ENCODE data around the gene DNAJC22.
"Not testable (repeated sequence)": the region's sequence is repeated elsewhere in the genome, so short reads cannot be mapped to it uniquely, and the experiment has no call there.

Gene DNAJC22

DNA sequence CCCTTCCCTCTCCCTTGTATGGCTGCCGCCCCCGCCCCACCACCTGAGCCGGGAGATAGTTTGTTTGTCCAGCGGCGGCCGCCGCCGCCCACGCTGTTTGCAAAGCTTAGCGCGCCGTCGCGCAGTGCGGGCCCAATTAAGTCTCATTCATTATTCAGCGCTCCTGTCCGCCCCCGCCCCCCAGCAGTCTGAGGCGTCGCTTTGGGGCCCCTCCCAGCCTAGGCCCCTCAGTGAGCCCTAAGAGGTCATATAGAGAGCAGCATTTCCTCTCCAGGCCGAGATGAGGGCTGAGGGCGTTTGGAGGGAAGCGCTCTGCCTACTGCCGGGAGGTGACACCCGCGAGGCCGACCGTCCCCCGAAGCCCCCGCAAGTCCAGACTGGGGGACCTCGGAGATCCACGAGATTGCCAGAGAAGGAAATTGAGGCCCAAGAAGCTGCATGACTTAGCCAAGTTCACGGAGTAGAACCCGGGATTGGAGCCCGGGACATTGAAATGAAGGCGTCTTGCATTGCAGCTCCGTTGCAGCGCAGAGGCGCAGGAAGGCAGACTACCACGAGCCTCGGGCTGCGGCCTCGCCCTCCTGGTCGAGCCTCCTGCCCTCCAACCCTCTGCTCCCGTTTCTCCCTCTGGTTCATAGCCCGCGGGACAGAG, at the start of gene DNAJC22:
Gene DNAJC22, plus strand, starts transcription at position 230 of the 652 bp plus-strand sequence. CDS start 1,985 bp downstream, outside the sequence.
- DNase-seq, result no peak

DNA sequence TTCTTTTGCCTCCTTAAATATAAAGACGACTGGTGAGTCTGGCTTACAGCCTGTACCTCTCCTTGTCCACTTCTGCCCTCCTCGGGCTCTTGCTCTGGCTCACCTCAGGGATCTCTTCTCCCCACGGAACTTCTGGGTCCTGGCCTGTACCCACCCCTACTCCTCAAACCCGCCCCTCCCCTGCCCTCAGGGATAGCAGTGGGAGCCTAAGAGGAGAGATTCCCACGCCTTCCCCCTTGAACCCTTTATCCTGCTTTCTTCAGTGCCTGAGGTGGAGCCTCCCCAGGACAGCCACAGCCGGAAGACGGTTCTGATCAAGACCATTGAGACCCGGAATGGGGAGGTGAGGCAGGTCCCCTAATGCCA, 49.0 kb upstream of the DNAJC22 start:
- DNase-seq, result no peak

DNA sequence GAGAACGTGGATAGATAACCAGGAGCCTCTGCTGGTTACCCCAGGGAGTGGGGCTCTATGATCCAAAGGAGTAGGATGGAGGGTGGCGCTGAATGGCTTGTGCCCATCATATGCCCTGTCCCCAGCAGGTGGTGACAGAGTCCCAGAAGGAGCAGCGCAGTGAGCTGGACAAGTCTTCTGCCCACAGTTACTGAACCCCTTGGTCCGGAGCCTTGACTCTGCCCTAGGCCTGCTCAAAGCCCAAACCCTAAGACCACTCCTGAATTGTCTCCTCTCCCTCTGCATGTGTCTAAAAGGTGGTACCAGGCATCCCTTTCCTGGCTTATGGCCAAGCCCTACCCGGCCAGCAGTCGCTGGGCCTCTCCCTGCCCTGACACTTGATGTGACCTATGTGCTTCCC, 48.5 kb upstream of the DNAJC22 start:
- DNase-seq, result no peak

DNA sequence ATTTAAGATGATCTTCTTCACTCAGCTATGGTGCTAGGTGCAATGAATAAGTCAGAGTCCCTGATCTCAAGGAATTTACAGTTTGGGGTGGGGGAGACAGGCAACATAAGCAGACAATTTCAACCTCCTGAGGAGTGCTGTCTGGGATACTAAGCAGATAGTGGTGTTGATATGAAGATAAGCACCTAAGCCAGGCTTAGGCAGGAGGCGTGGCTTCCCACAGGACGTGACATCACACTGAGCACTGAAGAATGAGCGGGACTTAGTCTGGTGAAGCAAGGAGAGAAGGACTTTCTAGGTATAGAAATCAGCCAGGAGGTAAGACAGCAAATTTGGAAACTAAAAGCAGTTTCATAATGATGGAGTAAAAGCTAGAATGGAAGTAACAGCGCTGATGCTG, 44.9 kb upstream of the DNAJC22 start:
- DNase-seq, result no peak

DNA sequence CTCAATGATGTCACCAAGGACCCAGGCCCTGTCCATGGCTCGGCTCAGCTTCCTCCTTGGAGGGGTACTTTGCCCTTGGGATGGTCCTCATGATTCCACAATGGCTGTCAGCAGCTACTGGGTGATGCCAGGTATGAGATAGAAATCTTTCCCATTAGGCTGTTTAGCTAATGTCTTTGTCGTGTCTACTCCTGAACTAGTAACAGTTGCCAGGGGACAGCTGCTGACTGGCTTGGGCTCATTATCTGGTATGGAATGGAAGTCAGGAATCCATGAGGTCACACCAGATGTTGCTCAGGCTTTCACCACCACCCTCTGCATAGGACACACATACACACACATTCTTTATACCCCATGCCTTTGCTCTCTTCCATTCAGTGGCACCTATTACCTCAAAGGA, 42.5 kb upstream of the DNAJC22 start:
- DNase-seq, result no peak

DNA sequence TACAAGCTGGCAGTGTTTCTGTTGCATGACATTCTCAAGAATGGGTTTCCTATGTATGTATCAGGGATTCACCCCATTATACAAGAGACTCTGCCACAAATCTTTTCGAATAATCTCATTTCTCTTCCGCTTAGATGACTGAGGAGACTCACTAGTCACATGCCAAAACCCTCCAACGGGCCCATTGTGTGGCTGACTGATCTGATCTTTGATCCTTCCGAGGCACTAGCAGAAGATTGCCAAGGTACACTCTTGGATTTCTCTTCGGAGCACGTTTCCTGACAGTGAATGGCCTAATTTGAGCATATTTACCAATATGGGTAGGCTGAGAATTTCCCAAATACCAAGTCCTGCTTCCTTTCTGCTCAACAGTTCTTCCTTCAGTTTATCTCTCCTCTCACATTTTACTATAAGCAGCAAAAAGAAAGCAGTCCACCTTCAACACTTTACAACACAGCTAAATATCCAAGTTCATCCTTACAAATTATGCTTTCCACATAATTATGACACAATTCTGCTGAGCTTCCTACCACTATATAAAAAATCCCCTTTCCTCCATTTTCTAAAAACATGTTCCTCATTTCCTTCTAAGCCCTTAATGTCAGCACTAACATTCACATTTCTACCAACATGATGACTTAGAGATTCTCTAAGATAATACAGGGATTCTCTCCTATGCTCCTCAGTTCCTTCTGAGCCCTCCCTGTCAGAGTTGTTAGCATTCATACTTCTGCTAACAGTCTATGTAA, 40.8 kb upstream of the DNAJC22 start:
- no peak for DNase-seq

DNA sequence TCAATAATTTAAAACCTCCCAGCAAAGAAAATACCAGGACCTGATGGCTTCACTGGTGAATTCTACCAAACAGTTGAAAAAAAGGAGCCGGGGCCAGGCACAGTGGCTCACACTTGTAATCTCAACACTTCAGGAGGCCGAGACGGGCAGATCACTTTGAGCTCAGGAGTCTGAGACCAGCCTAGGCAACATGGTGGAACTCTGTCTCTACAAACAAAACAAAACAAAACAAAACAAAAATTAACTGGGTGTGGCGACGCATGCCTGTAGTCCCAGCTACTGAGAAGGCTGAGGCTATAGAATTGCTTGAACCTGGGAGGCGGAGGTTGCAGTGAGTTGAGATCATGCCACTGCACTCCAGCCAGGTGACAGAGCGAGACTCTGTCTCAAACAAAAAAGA, 37.3 kb upstream of the DNAJC22 start:
- no peak for DNase-seq

DNA sequence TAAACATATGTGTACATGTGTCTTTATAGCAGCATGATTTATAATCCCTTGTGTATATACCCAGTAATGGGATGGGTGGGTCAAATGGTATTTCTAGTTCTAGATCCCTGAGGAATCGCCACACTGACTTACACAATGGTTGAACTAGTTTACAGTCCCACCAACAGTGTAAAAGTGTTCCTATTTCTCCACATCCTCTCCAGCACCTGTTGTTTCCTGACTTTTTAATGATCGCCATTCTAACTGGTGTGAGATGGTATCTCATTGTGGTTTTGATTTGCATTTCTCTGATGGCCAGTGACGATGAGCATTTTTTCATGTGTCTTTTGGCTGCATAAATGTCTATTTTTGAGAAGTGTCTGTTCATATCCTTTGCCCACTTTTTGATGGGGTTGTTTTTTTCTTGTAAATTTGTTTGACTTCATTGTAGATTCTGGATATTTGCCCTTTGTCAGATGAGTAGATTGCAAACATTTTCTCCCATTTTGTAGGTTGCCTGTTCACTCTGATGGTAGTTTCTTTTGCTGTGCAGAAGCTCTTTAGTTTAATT, 36.2 kb upstream of the DNAJC22 start:
- not testable (repeated sequence) for DNase-seq

DNA sequence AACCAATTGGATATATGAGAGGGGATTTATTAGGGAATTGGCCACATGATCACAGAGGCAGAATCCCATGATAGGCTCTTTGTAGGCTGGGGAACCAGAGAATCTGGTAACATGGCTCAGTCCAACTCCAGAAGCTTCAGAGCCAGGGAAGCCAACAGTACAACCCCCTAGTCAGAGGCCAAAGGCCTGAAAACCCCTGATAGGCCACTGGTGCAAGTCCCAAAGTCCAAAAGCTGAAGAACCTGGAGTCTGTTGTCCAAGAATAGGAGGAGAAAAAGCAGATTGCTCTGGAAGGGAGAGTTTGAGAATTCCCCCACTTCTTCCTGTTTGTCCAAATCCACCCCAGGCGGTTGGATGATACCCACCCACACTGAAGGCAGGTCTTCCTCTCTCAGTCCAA, 31.9 kb upstream of the DNAJC22 start:
- no peak for DNase-seq

DNA sequence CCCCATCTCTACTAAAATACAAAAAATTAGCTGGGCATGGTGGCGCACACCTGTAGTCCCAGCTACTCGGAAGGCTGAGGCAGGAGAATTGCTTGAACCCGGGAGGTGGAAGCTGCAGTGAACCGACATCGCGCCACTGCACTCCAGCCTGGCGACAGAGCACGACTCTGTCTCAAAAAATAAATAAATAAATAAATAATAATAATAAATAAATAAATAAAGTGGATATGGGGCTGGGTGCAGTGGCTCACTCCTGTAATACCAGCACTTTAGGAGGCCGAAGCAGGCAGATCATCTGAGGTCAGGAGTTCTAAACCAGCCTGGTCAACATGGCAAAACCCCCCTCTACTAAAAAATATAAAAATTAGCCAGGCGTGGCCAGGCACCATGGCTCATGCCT, 29.6 kb upstream of the DNAJC22 start:
- not testable (repeated sequence) for DNase-seq

DNA sequence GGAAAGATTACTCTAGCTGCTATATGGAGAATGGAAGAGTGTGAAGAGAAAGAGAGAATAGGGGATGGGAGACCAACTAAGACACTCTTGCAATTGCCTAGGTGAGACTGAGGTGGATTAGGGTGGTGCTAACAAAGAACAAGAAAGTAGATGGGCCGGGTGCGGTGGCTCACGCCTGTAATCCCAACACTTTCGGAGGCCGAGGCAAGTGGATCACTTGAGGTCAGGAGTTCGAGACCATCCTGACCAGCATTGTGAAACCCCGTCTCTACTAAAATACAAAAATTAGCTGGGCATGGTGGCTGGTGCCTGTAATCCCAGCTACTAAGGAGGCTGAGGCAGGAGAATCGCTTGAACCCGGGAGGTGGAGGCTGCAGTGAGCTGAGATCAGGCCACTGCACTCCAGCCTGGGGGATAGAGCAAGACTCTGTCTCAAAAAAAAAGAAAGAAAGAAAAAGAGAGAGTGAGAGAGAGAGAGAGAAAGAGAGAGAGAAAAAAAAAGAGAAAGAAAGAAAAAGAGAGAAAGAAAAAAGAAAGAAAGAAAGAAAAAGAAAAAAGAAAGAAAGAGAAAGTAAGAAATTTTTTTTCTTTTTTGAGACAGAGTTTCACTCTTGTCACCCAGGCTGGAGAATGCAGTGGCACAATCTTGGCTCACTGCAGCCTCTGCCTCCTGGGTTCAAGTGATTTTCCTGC, 26.1 kb upstream of the DNAJC22 start:
- not testable (repeated sequence) for DNase-seq

DNA sequence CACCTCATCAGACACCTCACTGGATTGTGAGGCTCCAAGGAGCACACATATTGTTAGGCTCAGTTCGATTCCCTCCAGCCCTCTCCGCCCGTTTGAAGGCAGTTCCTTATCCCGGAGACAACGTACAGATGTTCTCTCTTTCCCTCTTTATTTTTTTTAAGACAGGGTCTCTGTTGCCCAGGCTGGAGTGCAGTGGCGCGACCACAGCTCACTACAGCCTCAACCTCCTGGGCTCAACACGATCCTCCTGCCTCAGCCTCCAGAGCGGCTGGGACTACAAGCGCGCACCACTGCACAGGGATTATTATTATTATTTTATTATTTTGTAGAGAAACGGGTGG, 24.4 kb upstream of the DNAJC22 start:
- no peak for DNase-seq

DNA sequence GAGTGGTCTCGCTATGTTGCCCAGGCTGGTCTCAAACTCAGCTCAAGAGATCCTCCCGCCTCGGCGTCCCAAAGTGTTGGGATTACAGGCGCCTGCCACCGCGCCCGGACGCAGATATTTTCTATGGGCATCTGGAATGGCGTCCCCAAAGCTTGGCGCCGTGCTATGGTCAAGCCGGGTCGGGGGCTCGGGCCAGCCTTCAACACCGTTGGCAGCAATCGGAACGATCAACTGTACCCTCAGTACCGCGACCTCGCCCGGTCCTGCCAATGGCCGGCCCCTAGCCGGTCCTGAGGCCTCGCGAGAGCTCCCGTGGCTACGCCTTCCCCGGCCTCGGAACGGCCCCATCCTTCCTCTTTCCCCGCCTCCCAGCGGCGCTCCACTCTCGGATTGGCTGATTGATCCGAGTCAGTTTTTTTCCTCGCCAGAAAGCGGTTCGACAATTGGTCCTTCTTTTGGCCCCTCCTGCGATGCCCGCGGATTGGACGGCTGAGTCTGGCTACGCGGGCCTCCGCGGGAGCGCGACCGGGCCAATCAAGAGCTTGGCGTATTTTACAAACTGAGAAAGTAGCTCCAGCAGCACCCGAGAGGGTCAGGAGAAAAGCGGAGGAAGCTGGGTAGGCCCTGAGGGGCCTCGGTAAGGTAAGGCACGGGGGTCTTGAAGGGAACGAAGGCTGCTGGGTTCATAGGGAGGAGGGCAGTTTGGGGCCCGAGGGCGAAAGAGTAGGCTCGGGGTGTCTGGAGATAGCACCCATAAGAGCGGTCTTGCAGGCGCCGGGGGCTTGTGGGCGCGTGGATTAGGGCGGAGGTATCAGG, 23.8 kb upstream of the DNAJC22 start, which contains the start of gene TROAP:
Gene TROAP, plus strand, starts transcription at position 548 of the 816 bp plus-strand sequence. CDS start 354 bp downstream, outside the sequence.
- peak; percentile 98 for DNase-seq

DNA sequence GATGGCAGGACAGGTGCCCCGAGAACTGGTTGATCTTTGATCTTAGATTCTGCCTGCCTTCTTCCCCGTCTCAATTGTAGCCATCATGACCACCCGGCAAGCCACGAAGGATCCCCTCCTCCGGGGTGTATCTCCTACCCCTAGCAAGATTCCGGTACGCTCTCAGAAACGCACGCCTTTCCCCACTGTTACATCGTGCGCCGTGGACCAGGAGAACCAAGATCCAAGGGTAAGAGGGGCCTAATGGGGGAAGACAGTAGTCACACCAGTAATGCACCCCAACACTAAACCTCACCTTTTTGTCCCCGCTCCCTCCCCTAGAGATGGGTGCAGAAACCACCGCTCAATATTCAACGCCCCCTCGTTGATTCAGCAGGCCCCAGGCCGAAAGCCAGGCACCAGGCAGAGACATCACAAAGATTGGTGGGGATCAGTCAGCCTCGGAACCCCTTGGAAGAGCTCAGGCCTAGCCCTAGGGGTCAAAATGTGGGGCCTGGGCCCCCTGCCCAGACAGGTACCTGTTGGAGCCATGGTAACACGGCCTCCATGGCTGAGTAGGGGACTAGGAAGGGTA, 23.1 kb upstream of the DNAJC22 start:
- no peak for DNase-seq

DNA sequence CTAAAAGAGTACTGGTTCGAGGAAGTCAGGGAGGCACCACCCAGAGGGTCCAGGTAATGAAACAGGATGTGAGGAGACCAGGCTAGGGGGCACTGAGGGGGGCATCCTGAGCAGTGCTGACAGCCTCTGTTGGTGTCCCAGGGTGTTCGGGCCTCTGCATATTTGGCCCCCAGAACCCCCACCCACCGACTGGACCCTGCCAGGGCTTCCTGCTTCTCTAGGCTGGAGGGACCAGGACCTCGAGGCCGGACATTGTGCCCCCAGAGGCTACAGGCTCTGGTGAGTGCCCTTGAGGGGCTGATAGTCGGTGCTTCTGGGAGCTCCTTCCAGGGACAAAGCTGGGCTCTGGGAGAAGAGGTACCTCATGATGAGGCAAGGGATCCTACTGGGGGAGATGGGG, 21.1 kb upstream of the DNAJC22 start:
- DNase-seq, result no peak

DNA sequence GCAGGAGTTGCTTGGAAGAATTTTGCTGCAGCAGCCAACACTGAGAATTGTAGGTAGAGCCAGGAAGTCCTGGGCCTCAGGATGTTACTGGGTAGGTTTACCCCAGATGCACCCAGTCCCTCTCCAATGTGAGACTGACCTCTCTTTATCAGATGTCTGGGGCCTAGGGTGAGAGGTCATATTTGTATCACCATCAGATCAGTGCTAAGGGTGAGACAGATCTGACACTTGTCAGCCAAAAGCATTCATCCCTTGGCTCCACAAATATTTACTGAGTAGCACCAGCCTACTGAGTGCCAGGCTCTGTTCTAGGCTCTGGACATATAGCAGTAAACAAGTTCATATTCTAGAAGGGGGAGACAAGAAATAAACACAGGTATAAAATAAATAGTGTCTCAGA, 19.3 kb upstream of the DNAJC22 start:
- no peak for DNase-seq

DNA sequence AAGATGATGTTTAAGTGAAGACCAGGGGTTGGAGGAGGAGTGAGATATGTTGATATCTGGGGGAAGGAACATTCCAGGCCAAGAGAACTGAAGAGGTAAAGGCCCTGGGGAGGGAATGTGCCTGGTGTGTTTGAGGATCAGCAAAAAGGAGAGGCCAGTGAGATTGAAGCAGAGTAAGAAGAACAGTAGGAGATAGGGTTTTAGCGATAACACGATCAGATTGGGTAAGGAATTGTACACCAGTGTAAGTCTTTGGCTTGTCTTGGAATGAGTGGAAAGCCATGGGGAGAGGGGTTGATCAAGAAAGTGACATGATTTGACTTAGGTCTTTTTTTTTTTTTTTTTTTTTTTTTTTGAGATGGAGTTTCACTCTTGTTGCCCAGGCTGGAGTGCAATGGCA, 18.8 kb upstream of the DNAJC22 start:
- no peak for DNase-seq

DNA sequence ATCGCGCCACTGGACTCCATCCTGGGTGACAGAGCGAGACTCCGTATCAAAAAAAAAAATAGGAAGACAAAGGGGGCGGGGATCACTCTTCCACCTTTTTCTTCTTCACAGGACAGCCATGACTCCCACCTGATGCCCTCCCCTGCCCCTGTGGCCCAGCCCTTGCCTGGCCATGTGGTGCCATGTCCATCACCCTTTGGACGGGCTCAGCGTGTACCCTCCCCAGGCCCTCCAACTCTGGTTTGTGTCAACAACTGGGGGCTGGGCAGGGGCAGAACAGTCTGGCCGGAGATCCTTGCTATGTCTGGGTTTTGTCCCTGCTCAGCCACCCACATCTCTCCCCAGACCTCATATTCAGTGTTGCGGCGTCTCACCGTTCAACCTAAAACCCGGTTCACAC, 17.9 kb upstream of the DNAJC22 start:
- DNase-seq, result no peak

DNA sequence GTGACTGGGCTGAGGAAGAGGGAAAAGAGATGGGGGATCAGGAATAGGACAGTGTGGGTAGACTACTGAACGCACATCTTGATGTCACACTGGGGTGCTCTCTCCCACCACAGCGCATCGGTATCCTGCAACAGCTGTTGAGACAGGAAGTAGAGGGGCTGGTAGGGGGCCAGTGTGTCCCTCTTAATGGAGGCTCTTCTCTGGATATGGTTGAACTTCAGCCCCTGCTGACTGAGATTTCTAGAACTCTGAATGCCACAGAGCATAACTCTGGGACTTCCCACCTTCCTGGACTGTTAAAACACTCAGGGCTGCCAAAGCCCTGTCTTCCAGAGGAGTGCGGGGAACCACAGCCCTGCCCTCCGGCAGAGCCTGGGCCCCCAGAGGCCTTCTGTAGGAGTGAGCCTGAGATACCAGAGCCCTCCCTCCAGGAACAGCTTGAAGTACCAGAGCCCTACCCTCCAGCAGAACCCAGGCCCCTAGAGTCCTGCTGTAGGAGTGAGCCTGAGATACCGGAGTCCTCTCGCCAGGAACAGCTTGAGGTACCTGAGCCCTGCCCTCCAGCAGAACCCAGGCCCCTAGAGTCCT, 16.6 kb upstream of the DNAJC22 start:
- DNase-seq, result no peak

DNA sequence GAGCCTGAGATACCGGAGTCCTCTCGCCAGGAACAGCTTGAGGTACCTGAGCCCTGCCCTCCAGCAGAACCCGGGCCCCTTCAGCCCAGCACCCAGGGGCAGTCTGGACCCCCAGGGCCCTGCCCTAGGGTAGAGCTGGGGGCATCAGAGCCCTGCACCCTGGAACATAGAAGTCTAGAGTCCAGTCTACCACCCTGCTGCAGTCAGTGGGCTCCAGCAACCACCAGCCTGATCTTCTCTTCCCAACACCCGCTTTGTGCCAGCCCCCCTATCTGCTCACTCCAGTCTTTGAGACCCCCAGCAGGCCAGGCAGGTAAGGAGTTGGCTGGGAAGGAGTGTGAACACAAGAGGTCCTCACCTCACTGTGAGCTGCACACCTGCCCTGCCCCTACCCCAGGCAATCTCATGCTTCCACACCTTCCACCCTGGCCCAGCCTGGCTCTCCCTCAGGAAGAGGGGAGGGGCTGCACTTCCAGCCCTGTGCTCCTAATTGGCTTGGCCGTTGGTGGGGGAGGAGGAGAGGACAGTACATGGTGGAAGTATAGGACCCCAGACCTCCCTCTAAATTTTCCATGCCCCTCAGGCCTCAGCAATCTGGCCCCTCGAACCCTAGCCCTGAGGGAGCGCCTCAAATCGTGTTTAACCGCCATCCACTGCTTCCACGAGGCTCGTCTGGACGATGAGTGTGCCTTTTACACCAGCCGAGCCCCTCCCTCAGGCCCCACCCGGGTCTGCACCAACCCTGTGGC, 15.9 kb upstream of the DNAJC22 start:
- DNase-seq, result no peak
